Measurements from ENCODE around the gene GCSAM.

The GCSAM gene

DNA sequence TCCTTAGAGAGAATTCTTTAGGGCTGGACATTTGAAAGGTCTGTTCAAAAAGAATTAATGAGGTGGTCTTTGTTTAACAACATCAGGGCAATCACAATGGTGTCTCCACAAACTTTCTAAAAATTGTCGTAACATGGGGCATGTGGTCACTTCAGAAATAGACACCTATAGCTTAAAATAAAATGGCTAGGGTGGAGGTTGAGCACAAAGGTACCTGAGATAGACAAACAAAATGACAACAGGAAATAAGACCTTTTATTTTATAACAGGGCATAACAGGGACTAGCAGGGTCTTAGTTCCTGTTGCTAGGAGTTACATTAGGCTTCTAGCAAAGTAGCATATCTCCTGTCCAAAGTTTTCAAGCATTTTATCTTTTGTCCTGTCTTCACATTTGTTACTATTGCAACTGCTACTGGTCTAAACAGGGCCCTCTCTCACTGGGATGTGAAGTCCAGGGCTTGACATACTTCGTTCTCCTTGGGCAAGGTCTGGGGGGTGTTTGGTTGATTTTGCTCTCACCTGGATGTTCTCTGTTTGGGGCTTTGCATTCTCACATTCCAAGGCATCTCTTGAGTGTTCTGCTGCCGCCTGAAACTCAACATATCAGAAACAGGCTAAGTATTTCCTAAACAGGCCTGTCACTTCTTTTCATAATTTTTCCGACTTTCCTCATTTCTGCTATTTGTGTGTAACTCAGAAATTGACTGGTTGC lies 3.0 kb downstream of the GCSAM start:
- TF ChIP-seq, protein P1, sequence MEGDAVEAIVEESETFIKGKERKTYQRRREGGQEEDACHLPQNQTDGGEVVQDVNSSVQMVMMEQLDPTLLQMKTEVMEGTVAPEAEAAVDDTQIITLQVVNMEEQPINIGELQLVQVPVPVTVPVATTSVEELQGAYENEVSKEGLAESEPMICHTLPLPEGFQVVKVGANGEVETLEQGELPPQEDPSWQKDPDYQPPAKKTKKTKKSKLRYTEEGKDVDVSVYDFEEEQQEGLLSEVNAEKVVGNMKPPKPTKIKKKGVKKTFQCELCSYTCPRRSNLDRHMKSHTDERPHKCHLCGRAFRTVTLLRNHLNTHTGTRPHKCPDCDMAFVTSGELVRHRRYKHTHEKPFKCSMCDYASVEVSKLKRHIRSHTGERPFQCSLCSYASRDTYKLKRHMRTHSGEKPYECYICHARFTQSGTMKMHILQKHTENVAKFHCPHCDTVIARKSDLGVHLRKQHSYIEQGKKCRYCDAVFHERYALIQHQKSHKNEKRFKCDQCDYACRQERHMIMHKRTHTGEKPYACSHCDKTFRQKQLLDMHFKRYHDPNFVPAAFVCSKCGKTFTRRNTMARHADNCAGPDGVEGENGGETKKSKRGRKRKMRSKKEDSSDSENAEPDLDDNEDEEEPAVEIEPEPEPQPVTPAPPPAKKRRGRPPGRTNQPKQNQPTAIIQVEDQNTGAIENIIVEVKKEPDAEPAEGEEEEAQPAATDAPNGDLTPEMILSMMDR (IDR thresholded peaks at IDR 0.05; ENCODE audit: low read depth, low read length): no peak
- DNase-seq (ENCODE audit: extremely low read depth, low read depth): no peak

DNA sequence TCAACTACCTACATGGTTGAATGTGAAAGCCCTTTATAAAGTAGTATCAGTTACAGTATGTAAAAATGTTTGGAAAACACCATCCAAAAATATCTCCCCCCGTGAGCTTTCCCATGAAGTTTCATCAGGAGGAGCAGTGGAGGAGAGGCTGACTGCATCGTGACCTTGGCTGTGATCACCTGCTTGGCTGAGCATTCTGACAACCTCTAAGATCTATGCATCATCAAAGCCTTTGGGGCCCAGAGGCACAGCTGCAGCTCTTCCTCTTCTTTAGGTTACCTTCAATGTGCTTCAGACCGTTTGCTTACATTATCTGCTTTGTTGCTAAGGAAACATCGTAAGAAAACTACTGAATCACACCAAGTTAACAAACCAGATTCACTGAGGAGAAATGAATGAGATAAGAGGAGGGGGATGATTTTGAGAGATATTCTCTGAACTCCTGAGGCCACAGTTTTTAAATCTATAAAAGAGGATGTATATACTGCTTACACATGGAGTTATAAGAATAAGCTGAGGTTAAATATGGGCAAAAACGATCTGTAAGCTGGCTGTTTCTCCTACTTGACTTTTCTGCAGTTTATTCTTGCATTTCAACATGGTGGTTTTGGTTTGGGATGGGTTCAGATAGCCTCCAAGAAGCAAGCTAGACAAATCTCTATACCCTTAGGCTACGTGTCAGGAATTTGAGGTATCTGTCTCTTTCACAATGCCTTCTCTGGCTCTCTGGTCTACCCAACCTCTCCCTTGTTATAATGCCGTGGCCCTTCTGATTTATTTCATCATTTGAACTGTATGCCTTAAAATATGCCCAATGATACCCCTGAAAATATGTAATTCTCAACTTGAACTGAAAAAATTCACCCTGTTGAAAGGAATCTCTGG lies 4.0 kb downstream of the GCSAM start:
- TF ChIP-seq, protein P1 (IDR thresholded peaks at IDR 0.05; ENCODE audit: low read depth, low read length): no peak
- no peak for DNase-seq (ENCODE audit: extremely low read depth, low read depth)

DNA sequence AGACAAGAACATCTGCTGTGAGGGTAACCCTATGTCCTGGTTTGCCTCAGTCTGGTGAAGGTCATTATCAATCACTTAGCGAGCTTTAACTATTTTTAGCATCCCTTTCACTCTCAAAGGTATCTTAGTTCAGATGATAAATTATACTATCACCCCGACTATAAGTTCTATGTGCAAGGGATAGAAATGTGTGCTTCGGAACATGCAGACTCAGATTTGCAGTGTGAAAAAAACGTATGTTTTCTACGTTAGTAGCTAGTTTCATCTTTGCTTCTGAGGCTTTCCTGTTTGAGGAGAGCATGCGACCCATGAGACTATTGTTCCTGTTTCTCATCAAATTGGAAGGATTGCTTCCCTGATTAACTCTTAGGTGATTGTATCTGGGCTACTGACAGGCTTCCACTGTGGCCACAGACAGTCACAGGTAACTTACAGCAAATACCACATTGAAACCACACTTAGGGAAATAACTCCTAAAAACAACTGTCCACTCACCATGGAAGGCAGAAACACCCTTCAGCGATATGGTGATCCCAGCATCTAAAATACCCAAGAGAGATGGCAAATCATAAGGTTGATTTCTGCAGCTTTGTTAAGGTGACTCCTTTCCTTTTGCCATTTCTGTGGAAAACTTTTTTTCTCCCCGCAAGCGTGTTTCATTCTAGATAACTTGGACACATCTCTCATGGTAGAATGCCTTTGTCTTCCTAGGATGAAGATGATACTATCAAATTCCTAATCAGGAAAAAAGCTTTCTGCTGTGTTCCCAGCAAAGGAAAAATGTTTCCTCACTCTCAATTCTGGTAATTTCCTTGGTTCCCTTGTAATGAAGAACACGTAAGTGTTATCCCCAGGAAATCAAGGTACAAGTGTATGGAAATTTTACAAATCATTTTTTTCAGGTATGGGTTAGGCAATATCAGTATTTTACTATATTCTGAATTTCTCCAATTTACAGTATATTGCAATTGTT lies 5.2 kb downstream of the GCSAM start:
- no peak for DNase-seq (ENCODE audit: extremely low read depth, low read depth)
- TF ChIP-seq, protein P1 (IDR thresholded peaks at IDR 0.05; ENCODE audit: low read depth, low read length): no peak

DNA sequence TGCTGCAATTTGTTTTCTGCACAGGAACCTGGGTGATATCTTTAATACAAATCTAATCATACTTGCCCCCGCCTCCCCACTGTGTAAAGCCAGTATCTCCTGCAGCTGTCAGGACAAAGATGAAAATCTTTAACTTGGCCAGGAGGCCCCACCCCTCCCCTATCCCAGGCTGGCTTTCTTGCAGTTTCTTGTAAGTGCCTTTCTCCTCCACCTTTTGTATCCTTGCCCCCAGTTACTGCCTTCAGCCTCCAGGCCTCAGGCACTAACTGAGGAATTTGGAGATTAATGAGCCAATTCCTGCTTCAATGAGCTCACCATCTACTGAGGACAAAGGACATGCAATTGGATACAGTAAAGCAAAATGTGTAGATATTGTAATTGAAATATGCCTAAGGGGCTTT lies 6.5 kb downstream of the GCSAM start:
- TF ChIP-seq, protein P1 (IDR thresholded peaks at IDR 0.05; ENCODE audit: low read depth, low read length): no peak
- DNase-seq (ENCODE audit: extremely low read depth, low read depth): no peak

DNA sequence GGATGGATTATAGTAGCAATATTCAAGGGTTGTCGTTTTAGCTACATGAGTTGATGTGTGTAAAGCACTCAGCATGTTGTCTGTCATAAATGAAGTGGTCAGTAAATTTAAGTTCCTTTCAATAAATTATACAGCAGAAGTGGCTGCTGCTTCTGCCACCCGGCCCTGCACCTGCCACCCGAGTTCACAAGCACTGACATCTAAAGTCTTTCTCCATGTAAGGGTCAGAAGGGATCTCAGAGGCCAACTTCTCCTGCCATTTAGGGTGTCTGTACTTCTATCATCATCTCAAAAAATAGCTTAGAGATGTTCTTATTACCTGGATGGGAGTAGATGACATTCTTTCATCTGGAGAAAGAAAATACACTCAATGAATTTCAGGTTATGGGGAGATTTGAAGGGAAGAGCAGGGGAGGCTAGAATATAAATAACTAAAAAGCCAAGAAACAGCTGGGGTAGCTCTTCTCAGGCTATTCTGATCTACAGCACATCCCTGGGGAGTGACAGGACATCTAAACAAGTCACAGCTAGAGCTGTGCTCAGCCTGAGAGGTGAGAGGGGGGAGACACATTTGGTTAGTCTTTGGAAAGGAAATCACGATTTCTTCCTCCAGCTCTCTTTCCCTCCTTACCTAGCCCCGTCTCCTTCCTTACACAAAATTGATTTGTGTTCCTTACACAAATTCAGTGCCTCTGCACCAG lies 8.0 kb downstream of the GCSAM start:
- DNase-seq (ENCODE audit: extremely low read depth, low read depth): no peak
- TF ChIP-seq, protein P1 (IDR thresholded peaks at IDR 0.05; ENCODE audit: low read depth, low read length): no peak

DNA sequence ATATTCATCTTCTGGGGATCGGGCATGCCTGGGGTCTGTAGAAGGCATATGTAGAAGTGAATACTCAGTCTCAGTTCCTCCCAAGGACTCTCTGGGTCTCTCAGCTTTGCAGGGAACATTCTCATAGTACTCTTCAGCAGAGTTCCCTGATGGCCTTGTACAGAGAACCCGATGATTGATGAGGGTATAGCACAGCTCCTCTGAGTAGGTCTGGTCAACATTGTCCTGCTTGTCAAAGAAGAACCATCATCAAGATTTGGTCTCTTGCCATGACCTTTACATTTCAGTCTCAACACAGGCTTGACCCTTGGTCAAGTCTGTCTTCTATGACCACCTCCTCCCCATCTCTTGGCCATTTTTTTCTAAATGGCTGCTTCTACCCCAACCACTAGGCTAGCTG lies 9.5 kb downstream of the GCSAM start:
- no peak for DNase-seq (ENCODE audit: extremely low read depth, low read depth)
- TF ChIP-seq, protein P1 (IDR thresholded peaks at IDR 0.05; ENCODE audit: low read depth, low read length): no peak
